Rectal smooth muscle tissue (tissue), 1 donor: ENCODE data around the gene KIAA1549.

ENCODE experiments used
- H3K27ac ChIP-seq: one replicate; pipeline ENCODE4 v1.7.0; 2013; ENCODE audit warnings: low read depth, low read length, inconsistent platforms
- H3K27me3 ChIP-seq: one replicate; pipeline ENCODE4 v1.7.0; 2013; ENCODE audit warnings: low read length; ENCODE audit not compliant: control insufficient read depth, insufficient read depth
- H3K36me3 ChIP-seq: one replicate; pipeline ENCODE4 v1.7.0; 2013; ENCODE audit warnings: low read length; ENCODE audit not compliant: control insufficient read depth, insufficient read depth
- H3K4me1 ChIP-seq: one replicate; pipeline ENCODE4 v1.7.0; 2013; ENCODE audit warnings: low read length; ENCODE audit not compliant: control insufficient read depth, insufficient read depth
- H3K4me3 ChIP-seq: one replicate; pipeline ENCODE4 v1.7.0; 2013; ENCODE audit warnings: low read length
- H3K9ac ChIP-seq: one replicate; pipeline ENCODE4 v1.7.0; 2013; ENCODE audit warnings: low read length

Gene KIAA1549

DNA sequence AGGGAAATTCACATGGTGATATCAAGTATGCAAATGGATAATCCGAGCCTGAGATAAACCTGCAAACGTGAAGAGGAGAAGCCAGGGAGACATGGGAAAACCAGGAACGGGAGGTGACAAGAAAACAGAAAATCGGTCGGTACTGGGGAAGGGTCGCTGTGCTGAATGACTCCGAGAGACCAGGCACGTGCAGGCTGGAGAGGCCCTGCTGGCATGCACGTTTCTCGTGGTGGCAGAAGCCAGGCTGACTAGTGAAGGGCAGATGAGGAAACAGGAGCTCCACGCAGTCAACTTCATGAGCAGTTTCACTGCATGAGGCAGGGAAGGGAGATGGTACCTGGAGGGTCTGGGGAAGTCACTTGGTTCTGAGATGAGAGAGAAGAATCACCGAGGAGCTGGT lies 48.3 kb downstream of the KIAA1549 start:
- Histone ChIP-seq H3K9ac (no peak overlapping the region), H3K4me1 (no peaks in the 10 kb centered on the region), H3K4me3 (no peak overlapping the region), H3K27me3 (no peaks in the 10 kb centered on the region), H3K36me3 (no peaks in the 10 kb centered on the region), H3K27ac (no peak overlapping the region)

DNA sequence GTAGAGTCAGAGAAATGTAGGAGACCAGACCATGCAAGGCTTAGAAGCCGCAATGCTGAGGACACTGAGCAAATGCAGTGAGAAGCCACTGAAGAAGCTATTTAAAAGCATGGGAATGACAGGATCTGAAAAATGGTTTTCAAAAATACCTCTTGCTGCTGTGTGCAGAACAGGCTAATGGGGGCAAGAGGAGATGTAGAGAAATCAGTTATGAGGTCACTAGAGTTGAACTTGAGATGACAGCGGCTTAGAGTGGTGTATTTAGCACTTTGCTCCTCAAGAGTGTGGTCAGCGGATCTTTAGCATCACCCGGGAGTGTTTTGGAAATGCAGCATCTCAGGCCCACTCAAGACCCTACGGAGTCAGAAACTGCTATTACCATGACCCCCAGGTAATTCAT lies 48.8 kb downstream of the KIAA1549 start:
- H3K27me3 ChIP-seq = no peaks in the 10 kb centered on the region
- no peak overlapping the region for H3K27ac ChIP-seq
- no peak overlapping the region for H3K4me3 ChIP-seq
- H3K4me1 ChIP-seq = no peaks in the 10 kb centered on the region
- no peak overlapping the region for H3K9ac ChIP-seq
- no peaks in the 10 kb centered on the region for H3K36me3 ChIP-seq

DNA sequence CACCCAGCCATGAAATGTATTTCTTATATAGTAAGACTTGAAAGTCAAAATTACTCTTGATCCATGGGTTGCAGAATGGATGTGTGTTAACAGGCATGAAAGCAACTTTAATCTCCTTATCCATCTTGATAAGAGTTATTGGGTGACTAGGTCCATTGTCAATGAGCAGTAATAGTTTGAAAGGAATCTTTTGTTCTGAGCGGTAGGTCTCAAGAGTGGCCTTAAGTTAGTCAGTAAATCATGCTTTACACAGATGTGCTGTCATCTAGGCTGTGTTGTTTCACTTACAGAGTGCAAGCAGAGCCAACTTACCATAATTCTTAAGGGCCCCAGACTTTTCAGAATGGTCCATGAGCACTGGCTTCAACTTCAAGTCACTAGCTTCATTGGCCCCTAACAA lies 51.2 kb downstream of the KIAA1549 start:
- H3K27ac ChIP-seq = no peak overlapping the region

DNA sequence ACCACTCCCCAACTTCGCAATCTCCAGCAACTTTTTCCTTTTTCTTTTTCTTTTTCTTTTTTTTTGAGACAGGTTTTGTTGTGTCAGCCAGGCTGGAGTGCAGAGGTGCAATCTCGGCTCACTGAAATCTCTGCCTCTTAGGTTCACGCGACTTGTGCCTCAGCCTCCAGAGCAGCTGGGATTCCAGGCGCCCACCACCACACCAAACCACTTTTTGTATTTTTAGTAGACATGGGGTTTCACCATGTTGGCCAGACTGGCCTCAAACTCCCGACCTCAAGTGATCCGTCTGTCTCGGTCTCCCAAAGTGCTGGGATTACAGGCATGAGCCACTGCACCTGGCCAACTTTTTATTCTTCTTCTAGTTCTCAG lies 55.0 kb downstream of the KIAA1549 start:
- Histone ChIP-seq H3K4me3 (no peak overlapping the region), H3K9ac (no peak overlapping the region), H3K27ac (no peak overlapping the region), H3K36me3 (no peaks in the 10 kb centered on the region), H3K27me3 (no peaks in the 10 kb centered on the region), H3K4me1 (no peaks in the 10 kb centered on the region)

More for the DNA sequence above, 51.2 kb downstream of the KIAA1549 start:
- no peak overlapping the region for H3K9ac ChIP-seq
- H3K4me3 ChIP-seq = no peak overlapping the region
- H3K36me3 ChIP-seq = no peaks in the 10 kb centered on the region
- H3K4me1 ChIP-seq = no peaks in the 10 kb centered on the region
- no peaks in the 10 kb centered on the region for H3K27me3 ChIP-seq

DNA sequence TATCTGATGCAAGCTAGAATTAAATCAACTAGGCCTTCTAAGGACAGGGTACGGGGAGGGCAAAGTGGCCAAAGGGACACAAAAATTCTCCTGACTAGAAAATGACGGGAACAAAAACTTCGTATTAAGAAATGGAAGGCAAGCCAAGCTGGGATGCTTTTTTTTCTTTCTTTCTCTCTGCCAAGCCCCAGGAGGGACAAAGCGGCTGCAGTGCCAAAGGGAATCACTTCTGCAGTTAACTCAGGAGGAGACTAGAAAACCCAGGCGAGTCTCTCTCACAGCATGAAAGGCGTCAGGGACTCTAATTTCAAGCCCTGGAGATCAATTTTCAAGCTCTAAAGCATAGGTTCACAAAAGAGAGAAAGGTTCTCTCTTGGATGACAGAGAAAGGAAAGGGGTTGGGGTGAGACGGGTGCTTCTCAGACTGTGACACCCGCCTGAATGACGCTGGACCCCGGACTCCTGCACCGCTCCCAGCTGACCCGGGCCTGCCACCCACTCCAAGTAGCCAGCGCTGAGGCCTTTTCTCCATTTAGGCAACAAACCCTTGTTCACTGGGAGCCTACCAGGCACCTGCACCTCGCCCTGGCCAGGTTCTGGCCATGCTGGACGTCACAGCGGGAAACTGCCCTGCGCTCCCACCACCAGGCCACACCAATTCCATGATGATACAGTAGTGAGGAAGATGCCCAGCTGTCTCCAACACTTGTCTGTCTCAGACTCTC lies 56.5 kb downstream of the KIAA1549 start:
- Histone ChIP-seq H3K9ac (no peak overlapping the region), H3K36me3 (no peaks in the 10 kb centered on the region), H3K27ac (no peak overlapping the region), H3K4me3 (no peak overlapping the region), H3K27me3 (no peaks in the 10 kb centered on the region), H3K4me1 (no peaks in the 10 kb centered on the region)

DNA sequence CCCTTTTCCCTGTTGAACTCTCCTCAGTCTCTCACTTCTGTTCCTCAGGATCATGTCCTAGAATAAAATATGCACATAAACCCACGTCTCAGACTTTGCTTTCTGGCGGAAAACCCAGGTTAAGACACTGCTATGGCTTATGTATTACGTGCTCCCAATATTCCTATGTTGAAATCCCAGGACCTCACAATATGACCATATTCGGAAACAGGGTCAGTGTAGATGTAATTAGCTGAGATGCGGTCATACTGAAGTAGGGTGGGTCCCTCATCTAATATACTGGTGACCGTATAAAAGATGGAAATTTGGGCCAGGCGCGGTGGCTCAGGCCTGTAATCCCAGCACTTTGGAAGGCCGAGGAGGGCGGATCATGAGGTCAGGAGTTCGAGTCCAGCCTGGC lies 59.9 kb downstream of the KIAA1549 start:
- Histone ChIP-seq H3K9ac (no peak overlapping the region), H3K4me1 (no peaks in the 10 kb centered on the region), H3K36me3 (no peaks in the 10 kb centered on the region), H3K4me3 (no peak overlapping the region), H3K27me3 (no peaks in the 10 kb centered on the region), H3K27ac (no peak overlapping the region)

DNA sequence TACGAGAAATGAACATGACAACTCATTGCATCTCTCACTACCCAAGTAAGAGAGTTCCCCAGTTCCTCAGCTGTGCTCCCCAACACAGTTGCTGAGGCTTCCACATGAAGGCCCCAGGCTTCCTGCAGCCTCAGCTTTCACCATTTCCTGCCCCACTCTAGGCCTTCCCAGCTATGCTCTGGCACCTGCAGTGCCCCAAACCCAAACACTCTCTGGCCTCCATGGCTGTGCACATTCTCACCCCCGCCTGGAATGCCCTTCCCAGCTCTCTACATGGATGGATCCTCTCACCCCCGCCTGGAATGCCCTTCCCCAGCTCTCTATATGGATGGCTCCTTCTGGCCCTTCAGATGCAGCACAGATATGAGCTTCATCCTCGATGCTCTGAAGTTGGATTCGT lies 61.3 kb downstream of the KIAA1549 start:
- no peaks in the 10 kb centered on the region for H3K27me3 ChIP-seq
- H3K4me3 ChIP-seq = no peak overlapping the region
- no peaks in the 10 kb centered on the region for H3K36me3 ChIP-seq
- no peak overlapping the region for H3K27ac ChIP-seq
- no peak overlapping the region for H3K9ac ChIP-seq
- no peaks in the 10 kb centered on the region for H3K4me1 ChIP-seq

DNA sequence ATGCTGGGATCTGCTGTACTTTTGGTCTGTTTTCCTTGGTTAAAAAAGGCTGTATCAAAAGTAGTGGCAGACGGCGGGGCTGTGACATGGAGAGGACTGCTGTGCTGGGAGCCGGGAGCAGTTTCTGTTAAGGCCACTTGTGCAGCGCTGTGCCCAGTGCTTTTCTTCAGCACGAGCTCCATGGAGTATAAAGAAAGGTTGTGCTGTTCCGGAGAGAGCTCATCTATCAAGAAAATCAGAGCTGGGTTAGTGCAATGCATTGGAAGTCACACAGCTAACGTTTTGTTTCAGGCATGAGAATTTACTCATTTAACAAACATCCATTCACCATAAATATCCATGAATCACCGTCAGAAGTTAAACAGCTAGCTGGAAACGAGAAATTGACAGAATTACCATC lies 62.0 kb downstream of the KIAA1549 start:
- no peak overlapping the region for H3K27ac ChIP-seq
- no peak overlapping the region for H3K9ac ChIP-seq
- H3K4me3 ChIP-seq = no peak overlapping the region
- H3K4me1 ChIP-seq = no peaks in the 10 kb centered on the region
- no peaks in the 10 kb centered on the region for H3K36me3 ChIP-seq
- no peaks in the 10 kb centered on the region for H3K27me3 ChIP-seq

DNA sequence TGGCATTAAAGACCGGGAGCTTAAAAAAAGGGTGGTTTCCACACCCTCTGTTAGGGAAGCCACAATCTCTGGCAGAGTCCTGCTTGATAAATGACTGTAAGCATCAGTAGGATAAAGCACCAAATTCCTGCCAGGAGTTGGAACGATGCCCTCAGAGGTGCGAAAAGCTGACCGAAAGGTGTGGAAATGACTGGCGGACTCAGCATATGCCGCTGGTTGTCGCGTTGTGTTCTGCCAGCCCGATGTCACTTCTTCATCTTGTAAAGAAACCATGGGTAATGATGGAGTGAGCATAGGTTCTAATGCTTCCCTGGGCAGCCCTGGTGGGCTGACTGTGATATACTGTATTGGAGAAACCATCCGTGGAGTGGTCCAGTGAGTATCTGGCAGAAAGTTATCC lies 62.4 kb downstream of the KIAA1549 start:
- Histone ChIP-seq H3K27ac (no peak overlapping the region), H3K27me3 (no peaks in the 10 kb centered on the region), H3K4me1 (no peaks in the 10 kb centered on the region), H3K9ac (no peak overlapping the region), H3K4me3 (no peak overlapping the region), H3K36me3 (no peaks in the 10 kb centered on the region)

DNA sequence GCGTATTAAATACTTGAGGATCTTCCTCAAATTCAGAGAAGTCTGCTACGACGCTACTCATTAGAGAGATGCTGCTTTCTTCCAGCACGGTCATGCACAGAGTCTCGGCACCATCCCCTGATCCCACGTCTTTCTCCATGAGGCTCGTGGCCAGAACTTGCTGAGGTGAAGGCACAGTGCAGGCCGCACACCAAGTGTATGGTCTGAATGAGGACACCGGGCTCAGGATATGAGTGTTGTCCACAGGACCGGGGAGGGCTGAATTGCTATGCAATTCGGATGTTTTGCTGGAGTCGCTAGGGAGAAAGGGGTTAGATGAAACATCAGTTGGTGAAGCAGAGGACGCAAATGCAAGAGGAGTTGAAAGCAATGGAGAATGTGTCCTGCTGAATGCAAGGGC lies 63.0 kb downstream of the KIAA1549 start:
- no peak overlapping the region for H3K27ac ChIP-seq
- H3K27me3 ChIP-seq = no peaks in the 10 kb centered on the region
- H3K9ac ChIP-seq = no peak overlapping the region
- no peaks in the 10 kb centered on the region for H3K36me3 ChIP-seq
- H3K4me1 ChIP-seq = no peaks in the 10 kb centered on the region
- no peak overlapping the region for H3K4me3 ChIP-seq

DNA sequence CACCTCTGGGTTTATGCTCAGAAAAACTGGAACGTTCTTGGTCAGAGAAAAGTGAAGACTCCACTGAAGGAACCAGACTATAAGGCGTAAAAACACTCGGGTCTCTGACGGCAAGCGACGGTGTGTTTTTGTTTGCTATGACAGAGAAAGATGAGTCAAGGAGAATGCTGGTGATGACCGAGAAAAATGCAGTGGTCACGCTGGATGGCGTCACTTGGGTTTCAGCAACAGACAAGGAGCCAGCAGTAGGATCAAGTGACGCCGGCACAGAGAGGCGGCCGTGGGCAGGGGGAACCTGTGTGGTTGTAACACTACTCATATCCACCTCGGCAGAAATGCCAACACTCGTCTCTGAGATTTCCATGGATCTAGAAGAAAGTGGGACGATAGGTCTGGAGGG lies 63.4 kb downstream of the KIAA1549 start:
- Histone ChIP-seq H3K36me3 (no peaks in the 10 kb centered on the region), H3K9ac (no peak overlapping the region), H3K27ac (no peak overlapping the region), H3K4me1 (no peaks in the 10 kb centered on the region), H3K27me3 (no peaks in the 10 kb centered on the region), H3K4me3 (no peak overlapping the region)

DNA sequence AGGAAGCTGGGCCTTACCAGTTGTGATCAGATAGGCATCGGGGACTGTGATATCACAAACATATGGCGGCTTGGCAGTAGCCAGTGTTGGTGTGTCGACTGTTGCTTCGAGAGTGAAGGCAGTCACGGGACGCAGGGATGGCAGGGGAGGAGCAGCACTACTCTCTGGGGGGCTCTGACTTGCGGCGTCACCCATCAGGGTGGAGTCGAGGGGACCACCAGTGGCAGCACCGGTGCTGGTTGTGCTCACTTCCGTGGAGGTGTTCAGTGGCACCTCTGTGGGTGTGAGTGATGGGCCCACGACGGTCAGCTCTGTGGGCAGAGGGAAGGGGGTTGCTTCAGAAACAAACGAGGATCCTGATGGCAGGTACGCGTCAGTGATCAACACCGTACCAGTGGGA lies 64.5 kb downstream of the KIAA1549 start:
- Histone ChIP-seq H3K36me3 (no peaks in the 10 kb centered on the region), H3K27ac (no peak overlapping the region), H3K9ac (no peak overlapping the region), H3K27me3 (no peaks in the 10 kb centered on the region), H3K4me3 (no peak overlapping the region), H3K4me1 (no peaks in the 10 kb centered on the region)

DNA sequence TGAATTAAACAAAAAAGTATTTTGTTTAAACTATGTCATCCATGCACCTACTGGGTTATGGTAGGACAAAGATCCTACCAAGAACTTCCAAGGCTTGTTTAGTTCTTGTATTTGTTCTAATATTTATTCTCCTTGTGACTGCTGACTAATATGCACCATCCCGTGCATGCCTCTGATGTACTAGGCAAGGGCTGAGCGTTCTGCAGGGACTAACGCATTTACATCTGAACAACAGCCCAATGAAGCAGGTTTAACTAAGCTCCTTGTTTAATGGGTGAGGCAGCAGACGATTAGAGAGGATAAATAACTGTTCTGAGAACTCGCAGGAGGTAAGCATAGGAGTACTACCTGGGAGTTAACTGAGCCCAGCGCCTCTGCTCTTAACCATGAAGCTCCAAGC lies 64.9 kb downstream of the KIAA1549 start:
- H3K4me1 ChIP-seq = no peaks in the 10 kb centered on the region
- H3K36me3 ChIP-seq = no peaks in the 10 kb centered on the region
- no peak overlapping the region for H3K27ac ChIP-seq
- no peak overlapping the region for H3K9ac ChIP-seq
- no peaks in the 10 kb centered on the region for H3K27me3 ChIP-seq
- H3K4me3 ChIP-seq = no peak overlapping the region
